ENCODE data around the gene UBE3C.

UBE3C gene

GRCh38 chr7:157189405-157189804 lies 50.7 kb downstream of the UBE3C start:
- Histone ChIP-seq H3K4ac (ENCODE audit: low read length) (no peak overlapping the region), H3K4me2 (ENCODE audit: insufficient read depth, low read length, poor library complexity, severe bottlenecking) (no peak overlapping the region), H2BK5ac (ENCODE audit: low read length) (no peak overlapping the region), H2AFZ (ENCODE audit: low read length) (no peak overlapping the region), H2BK12ac (ENCODE audit: low read length) (no peak overlapping the region), H2BK15ac (ENCODE audit: low read length) (no peak overlapping the region), H3K4me3 (ENCODE audit: low read length in 2 of 2) (no peak overlapping the region), H2AK5ac (ENCODE audit: low read depth, low read length) (no peak overlapping the region), H3K27ac (replicated peaks; ENCODE audit: low read length) (no peak overlapping the region), H3K18ac (ENCODE audit: low read length) (no peak overlapping the region), H3K79me1 (ENCODE audit: low read depth, low read length) (peaks cover 3% of the 10 kb centered on the region), H3K4me1 (ENCODE audit: control insufficient read depth in 2 of 2, insufficient read depth in 1 of 2, low read depth in 1 of 2, low read length in 2 of 2) (no peaks in the 10 kb centered on the region), H2BK120ac (ENCODE audit: low read depth, low read length) (no peak overlapping the region), H3K14ac (ENCODE audit: low read length) (no peak overlapping the region), H3K27me3 (ENCODE audit: control insufficient read depth in 3 of 3, insufficient read depth in 3 of 3, low read depth in 1 of 3, low read length in 3 of 3) (no peaks in the 10 kb centered on the region), H3K9ac (ENCODE audit: low read depth, low read length, poor library complexity) (no peak overlapping the region), H3K36me3 (replicated peaks in 1 of 2; ENCODE audit: control insufficient read depth in 2 of 2, insufficient read depth in 2 of 2, low read length in 2 of 2) (peaks cover 21 to 99% of the 10 kb centered on the region in 2 donors), H3K23ac (ENCODE audit: low read depth, low read length, poor library complexity) (no peak overlapping the region), H4K8ac (ENCODE audit: low read depth, low read length) (no peak overlapping the region), H3K9me3 (replicated peaks in 1 of 2; ENCODE audit: control insufficient read depth in 2 of 2, insufficient read depth in 1 of 2, low read depth in 1 of 2, low read length in 2 of 2) (peaks cover 0 to 3% of the 10 kb centered on the region in 2 donors), H4K91ac (ENCODE audit: low read depth, low read length, poor library complexity) (no peak overlapping the region)
- WGBS, 2 donors (ENCODE audit: extremely low coverage in 2 of 2, insufficient read length in 2 of 2, insufficient replicate concordance in 1 of 2): no CpG with 5 or more reads among the region's 6 CpGs
- no peak for DNase-seq (ENCODE audit: low spot score)

GRCh38 chr7:157192861-157193260 lies 54.1 kb downstream of the UBE3C start:
- peaks cover 0 to 4% of the 10 kb centered on the region in 2 donors for H3K9me3 ChIP-seq (replicated peaks in 1 of 2; ENCODE audit: control insufficient read depth in 2 of 2, insufficient read depth in 1 of 2, low read depth in 1 of 2, low read length in 2 of 2)
- H3K4ac ChIP-seq (ENCODE audit: low read length): no peak overlapping the region
- H2BK5ac ChIP-seq (ENCODE audit: low read length): no peak overlapping the region
- no peak overlapping the region for H3K14ac ChIP-seq (ENCODE audit: low read length)
- WGBS, 2 donors (ENCODE audit: extremely low coverage in 2 of 2, insufficient read length in 2 of 2, insufficient replicate concordance in 1 of 2): no CpG with 5 or more reads among the region's 3 CpGs
- H3K27ac ChIP-seq (replicated peaks; ENCODE audit: low read length): no peak overlapping the region
- no peak for DNase-seq (ENCODE audit: low spot score)
- H2BK12ac ChIP-seq (ENCODE audit: low read length): no peak overlapping the region
- H2AK5ac ChIP-seq (ENCODE audit: low read depth, low read length): no peak overlapping the region
- H3K36me3 ChIP-seq (replicated peaks in 1 of 2; ENCODE audit: control insufficient read depth in 2 of 2, insufficient read depth in 2 of 2, low read length in 2 of 2): peaks cover 15 to 99% of the 10 kb centered on the region in 2 donors
- no peak overlapping the region for H2BK15ac ChIP-seq (ENCODE audit: low read length)
- no peak overlapping the region for H3K23ac ChIP-seq (ENCODE audit: low read depth, low read length, poor library complexity)
- no peak overlapping the region for H3K9ac ChIP-seq (ENCODE audit: low read depth, low read length, poor library complexity)
- H2BK120ac ChIP-seq (ENCODE audit: low read depth, low read length): no peak overlapping the region
- H3K4me2 ChIP-seq (ENCODE audit: insufficient read depth, low read length, poor library complexity, severe bottlenecking): no peak overlapping the region
- H3K27me3 ChIP-seq (ENCODE audit: control insufficient read depth in 3 of 3, insufficient read depth in 3 of 3, low read depth in 1 of 3, low read length in 3 of 3): no peaks in the 10 kb centered on the region
- no peak overlapping the region for H3K18ac ChIP-seq (ENCODE audit: low read length)
- H4K8ac ChIP-seq (ENCODE audit: low read depth, low read length): no peak overlapping the region
- H3K4me1 ChIP-seq (ENCODE audit: control insufficient read depth in 2 of 2, insufficient read depth in 1 of 2, low read depth in 1 of 2, low read length in 2 of 2): no peaks in the 10 kb centered on the region
- H3K4me3 ChIP-seq (ENCODE audit: low read length in 2 of 2): no peak overlapping the region
- peaks cover 3% of the 10 kb centered on the region for H3K79me1 ChIP-seq (ENCODE audit: low read depth, low read length)
- H2AFZ ChIP-seq (ENCODE audit: low read length): no peak overlapping the region
- H4K91ac ChIP-seq (ENCODE audit: low read depth, low read length, poor library complexity): no peak overlapping the region

GRCh38 chr7:157193274-157193673 lies 54.5 kb downstream of the UBE3C start:
- H3K18ac ChIP-seq (ENCODE audit: low read length): no peak overlapping the region
- H3K14ac ChIP-seq (ENCODE audit: low read length): no peak overlapping the region
- H3K4ac ChIP-seq (ENCODE audit: low read length): no peak overlapping the region
- no peak overlapping the region for H2BK15ac ChIP-seq (ENCODE audit: low read length)
- no peak overlapping the region for H4K8ac ChIP-seq (ENCODE audit: low read depth, low read length)
- H3K9ac ChIP-seq (ENCODE audit: low read depth, low read length, poor library complexity): no peak overlapping the region
- no peaks in the 10 kb centered on the region for H3K27me3 ChIP-seq (ENCODE audit: control insufficient read depth in 3 of 3, insufficient read depth in 3 of 3, low read depth in 1 of 3, low read length in 3 of 3)
- H3K4me2 ChIP-seq (ENCODE audit: insufficient read depth, low read length, poor library complexity, severe bottlenecking): no peak overlapping the region
- no peak overlapping the region for H3K27ac ChIP-seq (replicated peaks; ENCODE audit: low read length)
- DNase-seq (ENCODE audit: low spot score): no peak
- peaks cover 0 to 4% of the 10 kb centered on the region in 2 donors for H3K9me3 ChIP-seq (replicated peaks in 1 of 2; ENCODE audit: control insufficient read depth in 2 of 2, insufficient read depth in 1 of 2, low read depth in 1 of 2, low read length in 2 of 2)
- H2BK120ac ChIP-seq (ENCODE audit: low read depth, low read length): no peak overlapping the region
- H3K4me3 ChIP-seq (ENCODE audit: low read length in 2 of 2): no peak overlapping the region
- H2AK5ac ChIP-seq (ENCODE audit: low read depth, low read length): no peak overlapping the region
- H3K4me1 ChIP-seq (ENCODE audit: control insufficient read depth in 2 of 2, insufficient read depth in 1 of 2, low read depth in 1 of 2, low read length in 2 of 2): no peaks in the 10 kb centered on the region
- no peak overlapping the region for H2BK12ac ChIP-seq (ENCODE audit: low read length)
- no CpG with 5 or more reads among the region's 4 CpGs for WGBS, 2 donors (ENCODE audit: extremely low coverage in 2 of 2, insufficient read length in 2 of 2, insufficient replicate concordance in 1 of 2)
- H3K36me3 ChIP-seq (replicated peaks in 1 of 2; ENCODE audit: control insufficient read depth in 2 of 2, insufficient read depth in 2 of 2, low read length in 2 of 2): peaks cover 14 to 99% of the 10 kb centered on the region in 2 donors
- H3K23ac ChIP-seq (ENCODE audit: low read depth, low read length, poor library complexity): no peak overlapping the region
- no peak overlapping the region for H4K91ac ChIP-seq (ENCODE audit: low read depth, low read length, poor library complexity)
- H2BK5ac ChIP-seq (ENCODE audit: low read length): no peak overlapping the region
- H3K79me1 ChIP-seq (ENCODE audit: low read depth, low read length): peaks cover 3% of the 10 kb centered on the region
- H2AFZ ChIP-seq (ENCODE audit: low read length): no peak overlapping the region

- H2BK5ac ChIP-seq (ENCODE audit: low read length): no peak overlapping the region
- H3K27me3 ChIP-seq (ENCODE audit: control insufficient read depth in 3 of 3, insufficient read depth in 3 of 3, low read depth in 1 of 3, low read length in 3 of 3): no peaks in the 10 kb centered on the region
- no peak overlapping the region for H3K18ac ChIP-seq (ENCODE audit: low read length)
- H2AFZ ChIP-seq (ENCODE audit: low read length): no peak overlapping the region
- no peak overlapping the region for H3K4me2 ChIP-seq (ENCODE audit: insufficient read depth, low read length, poor library complexity, severe bottlenecking)
- no peak for DNase-seq (ENCODE audit: low spot score)
- H3K4ac ChIP-seq (ENCODE audit: low read length): no peak overlapping the region
- peaks cover 3% of the 10 kb centered on the region for H3K79me1 ChIP-seq (ENCODE audit: low read depth, low read length)
- peaks cover 13 to 93% of the 10 kb centered on the region in 2 donors for H3K36me3 ChIP-seq (replicated peaks in 1 of 2; ENCODE audit: control insufficient read depth in 2 of 2, insufficient read depth in 2 of 2, low read length in 2 of 2)
- H3K4me3 ChIP-seq (ENCODE audit: low read length in 2 of 2): no peak overlapping the region
- no peak overlapping the region for H2AK5ac ChIP-seq (ENCODE audit: low read depth, low read length)
- no peak overlapping the region for H3K14ac ChIP-seq (ENCODE audit: low read length)
- H4K91ac ChIP-seq (ENCODE audit: low read depth, low read length, poor library complexity): no peak overlapping the region
- no CpG with 5 or more reads among the region's 3 CpGs for WGBS, 2 donors (ENCODE audit: extremely low coverage in 2 of 2, insufficient read length in 2 of 2, insufficient replicate concordance in 1 of 2)
- H2BK15ac ChIP-seq (ENCODE audit: low read length): no peak overlapping the region
- H3K27ac ChIP-seq (replicated peaks; ENCODE audit: low read length): no peak overlapping the region
- no peak overlapping the region for H3K9ac ChIP-seq (ENCODE audit: low read depth, low read length, poor library complexity)
- no peaks in the 10 kb centered on the region for H3K4me1 ChIP-seq (ENCODE audit: control insufficient read depth in 2 of 2, insufficient read depth in 1 of 2, low read depth in 1 of 2, low read length in 2 of 2)
- H3K9me3 ChIP-seq (replicated peaks in 1 of 2; ENCODE audit: control insufficient read depth in 2 of 2, insufficient read depth in 1 of 2, low read depth in 1 of 2, low read length in 2 of 2): peaks cover 0 to 4% of the 10 kb centered on the region in 2 donors
- no peak overlapping the region for H2BK12ac ChIP-seq (ENCODE audit: low read length)
- H3K23ac ChIP-seq (ENCODE audit: low read depth, low read length, poor library complexity): no peak overlapping the region
- no peak overlapping the region for H2BK120ac ChIP-seq (ENCODE audit: low read depth, low read length)
- no peak overlapping the region for H4K8ac ChIP-seq (ENCODE audit: low read depth, low read length)
Observed at GRCh38 chr7:157194948-157195347, 56.2 kb downstream of the UBE3C start.
